DOHH2 (cell line): Measurements from ENCODE around the gene ACOT9.
"Not testable (repeated sequence)": the region's sequence is repeated elsewhere in the genome, so short reads cannot be mapped to it uniquely, and the experiment has no call there.

Experiments used
- H3F3A ChIP-seq: fragments of 200-600 bp; sonication (generic), shearing (Covaris generic); 2 replicates; pipeline ENCODE4 v1.6.0; 2016; ENCODE audit warnings: antibody characterized with exemption, mild to moderate bottlenecking; ENCODE audit not compliant: control insufficient read depth, insufficient read depth
- H3K27ac ChIP-seq: fragments of 200-600 bp; sonication (generic); 2 replicates; pipeline ENCODE4 v1.5.1; 2014; ENCODE audit warnings: low read depth, mild to moderate bottlenecking, low read length, moderate library complexity
- H3K27me3 ChIP-seq: fragments of 200-600 bp; sonication (generic); 2 replicates; pipeline ENCODE4 v1.6.1; 2014; ENCODE audit warnings: mild to moderate bottlenecking, low read length, mixed read lengths; ENCODE audit not compliant: control insufficient read depth
- H3K36me3 ChIP-seq: fragments of 200-600 bp; sonication (generic); 2 replicates; pipeline ENCODE4 v1.6.1; 2014; ENCODE audit warnings: mild to moderate bottlenecking, low read length, moderate library complexity, mixed read lengths; ENCODE audit not compliant: control insufficient read depth
- H3K4me1 ChIP-seq: fragments of 200-600 bp; sonication (generic); 2 replicates; pipeline ENCODE4 v1.6.1; 2014; ENCODE audit warnings: mild to moderate bottlenecking, low read length, mixed read lengths; ENCODE audit not compliant: control insufficient read depth
- H3K4me2 ChIP-seq: fragments of 200-600 bp; sonication (generic); 2 replicates; pipeline ENCODE4 v1.6.0; 2014; ENCODE audit warnings: mild to moderate bottlenecking, low read length, moderate library complexity
- H3K4me3 ChIP-seq: fragments of 200-600 bp; sonication (generic); 2 replicates; pipeline ENCODE4 v1.5.1; 2014; ENCODE audit warnings: mild to moderate bottlenecking, low read length, mixed read lengths
- H3K79me2 ChIP-seq: fragments of 200-600 bp; sonication (generic); 2 replicates; pipeline ENCODE4 v1.6.1; 2014; ENCODE audit warnings: mild to moderate bottlenecking, low read length, mixed read lengths; ENCODE audit not compliant: control insufficient read depth
- H3K9me2 ChIP-seq: fragments of 200-600 bp; sonication (generic); replicated peaks from 2 replicates; pipeline ENCODE4 v1.6.1; 2014; ENCODE audit warnings: mild to moderate bottlenecking, low read length, mixed read lengths; ENCODE audit not compliant: control insufficient read depth
- H3K9me3 ChIP-seq: fragments of 200-600 bp; sonication (generic); 2 replicates; pipeline ENCODE4 v1.6.1; 2014; ENCODE audit warnings: antibody characterized with exemption, low read length, mixed read lengths; ENCODE audit not compliant: control insufficient read depth, insufficient read depth
- H4K20me1 ChIP-seq: fragments of 200-600 bp; sonication (generic); 2 replicates; pipeline ENCODE4 v1.6.0; 2014; ENCODE audit warnings: low read depth, mild to moderate bottlenecking, antibody characterized with exemption, low read length, moderate library complexity; ENCODE audit not compliant: control insufficient read depth, insufficient read depth
- CTCF ChIP-seq: fragments of 200-600 bp; sonication (generic); IDR thresholded peaks from one replicate; pipeline ENCODE4 v1.5.1; 2014; ENCODE audit warnings: antibody characterized with exemption, mild to moderate bottlenecking, low read depth, low read length; ENCODE audit not compliant: poor library complexity, severe bottlenecking
- EZH2phosphoT487 ChIP-seq: fragments of 200-600 bp; sonication (generic); IDR thresholded peaks from 2 replicates; pipeline ENCODE4 v1.6.1; 2017; ENCODE audit warnings: borderline replicate concordance, mild to moderate bottlenecking, antibody characterized with exemption, low read length, moderate library complexity, mixed read lengths

Gene ACOT9

GRCh38 chrX:23661671-23662070, 81.4 kb downstream of the ACOT9 start:
- H3K9me3 ChIP-seq, result no peaks in the 10 kb centered on the region
- H3K4me1 ChIP-seq, result peaks cover 12% of the 10 kb centered on the region
- no peak overlapping the region for H3K4me3 ChIP-seq
- H3K27me3 ChIP-seq, result no peaks in the 10 kb centered on the region
- H3F3A ChIP-seq, result no peaks in the 10 kb centered on the region
- H4K20me1 ChIP-seq, result no peaks in the 10 kb centered on the region
- H3K79me2 ChIP-seq, result no peaks in the 10 kb centered on the region
- H3K9me2 ChIP-seq, result no peaks in the 10 kb centered on the region
- H3K4me2 ChIP-seq, result no peak overlapping the region
- TF ChIP-seq CTCF (no peak), EZH2phosphoT487 (no peak)
- no peak overlapping the region for H3K27ac ChIP-seq
- H3K36me3 ChIP-seq, result no peaks in the 10 kb centered on the region

GRCh38 chrX:23660766-23661132, 82.3 kb downstream of the ACOT9 start:
- Histone ChIP-seq H3K9me3 (no peaks in the 10 kb centered on the region), H3K9me2 (no peaks in the 10 kb centered on the region), H3K27me3 (no peaks in the 10 kb centered on the region), H4K20me1 (no peaks in the 10 kb centered on the region), H3K27ac (no peak overlapping the region), H3K4me3 (no peak overlapping the region), H3F3A (no peaks in the 10 kb centered on the region), H3K4me2 (no peak overlapping the region), H3K79me2 (no peaks in the 10 kb centered on the region), H3K4me1 (peaks cover 7% of the 10 kb centered on the region), H3K36me3 (no peaks in the 10 kb centered on the region)
- TF ChIP-seq EZH2phosphoT487 (no peak), CTCF (no peak)

GRCh38 chrX:23660083-23660765, 82.9 kb downstream of the ACOT9 start:
- not testable (repeated sequence) for H4K20me1 ChIP-seq, H3F3A ChIP-seq, H3K79me2 ChIP-seq, H3K27me3 ChIP-seq, H3K36me3 ChIP-seq, H3K4me3 ChIP-seq, H3K27ac ChIP-seq, H3K4me1 ChIP-seq, H3K4me2 ChIP-seq, H3K9me2 ChIP-seq, H3K9me3 ChIP-seq

DNA sequence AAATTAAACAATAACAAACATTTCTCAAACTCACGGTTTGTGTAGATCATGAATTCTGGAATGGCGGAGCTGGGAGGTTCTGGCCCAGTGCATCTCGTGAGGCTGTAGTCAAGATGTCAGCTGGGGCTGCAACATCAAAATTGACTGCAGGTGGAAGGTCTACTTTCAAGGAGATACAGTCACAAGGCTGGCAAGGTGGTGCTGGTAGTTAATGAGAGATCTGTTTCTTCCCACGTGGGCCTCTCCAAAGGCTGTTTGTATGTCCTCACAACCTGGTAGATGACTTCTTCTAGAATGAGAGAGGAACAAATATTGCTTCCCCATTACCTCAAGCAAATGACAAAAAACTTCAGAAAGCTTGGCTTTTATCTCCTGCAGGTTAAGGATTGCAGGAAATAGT, 83.7 kb downstream of the ACOT9 start:
- H4K20me1 ChIP-seq, result no peaks in the 10 kb centered on the region
- no peak overlapping the region for H3K4me2 ChIP-seq
- H3K27ac ChIP-seq, result no peak overlapping the region

More for the DNA sequence above, 83.7 kb downstream of the ACOT9 start:
- H3K9me2 ChIP-seq, result no peaks in the 10 kb centered on the region
- no peaks in the 10 kb centered on the region for H3F3A ChIP-seq
- H3K36me3 ChIP-seq, result no peaks in the 10 kb centered on the region
- H3K4me1 ChIP-seq, result peaks cover 7% of the 10 kb centered on the region
- H3K9me3 ChIP-seq, result no peaks in the 10 kb centered on the region
- H3K4me3 ChIP-seq, result no peak overlapping the region
- no peaks in the 10 kb centered on the region for H3K79me2 ChIP-seq
- H3K27me3 ChIP-seq, result no peaks in the 10 kb centered on the region
- TF ChIP-seq EZH2phosphoT487, result no peak
